AG09309 (cell line): ENCODE data around the gene HEY2.

ENCODE experiments used
- DNase-seq: peaks from one replicate; pipeline ENCODE4 v3.0.0-alpha.2; 2010; ENCODE audit warnings: low read depth
- H3K4me3 ChIP-seq: 2 replicates; pipeline ENCODE4 v1.5.1; 2011; ENCODE audit warnings: mild to moderate bottlenecking, low read depth, low read length, moderate library complexity; ENCODE audit not compliant: control insufficient read depth
- TF ChIP-seq, protein P1 (sequence below): IDR thresholded peaks from 2 replicates; pipeline ENCODE4 v1.5.1; 2011; ENCODE audit warnings: mild to moderate bottlenecking, low read depth, low read length, inconsistent platforms; ENCODE audit not compliant: insufficient read depth, control insufficient read depth; ENCODE audit errors: missing control alignments

The HEY2 gene

DNA sequence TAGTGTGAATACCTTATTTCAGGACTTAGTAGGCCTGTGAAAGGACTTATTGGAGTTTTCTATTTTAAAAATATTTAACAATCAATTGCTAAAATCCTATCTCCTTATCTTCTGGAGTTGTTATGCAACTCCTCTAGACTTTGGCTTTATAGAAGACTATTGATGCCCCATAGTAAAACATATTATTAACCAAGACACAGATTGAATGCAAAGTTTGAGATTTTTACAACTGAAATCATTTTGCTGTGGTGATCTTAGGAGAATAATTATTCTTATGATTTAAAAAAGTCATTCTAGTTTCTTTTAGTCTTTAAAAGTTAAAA, 4.5 kb downstream of the HEY2 start:
- TF ChIP-seq, protein P1, sequence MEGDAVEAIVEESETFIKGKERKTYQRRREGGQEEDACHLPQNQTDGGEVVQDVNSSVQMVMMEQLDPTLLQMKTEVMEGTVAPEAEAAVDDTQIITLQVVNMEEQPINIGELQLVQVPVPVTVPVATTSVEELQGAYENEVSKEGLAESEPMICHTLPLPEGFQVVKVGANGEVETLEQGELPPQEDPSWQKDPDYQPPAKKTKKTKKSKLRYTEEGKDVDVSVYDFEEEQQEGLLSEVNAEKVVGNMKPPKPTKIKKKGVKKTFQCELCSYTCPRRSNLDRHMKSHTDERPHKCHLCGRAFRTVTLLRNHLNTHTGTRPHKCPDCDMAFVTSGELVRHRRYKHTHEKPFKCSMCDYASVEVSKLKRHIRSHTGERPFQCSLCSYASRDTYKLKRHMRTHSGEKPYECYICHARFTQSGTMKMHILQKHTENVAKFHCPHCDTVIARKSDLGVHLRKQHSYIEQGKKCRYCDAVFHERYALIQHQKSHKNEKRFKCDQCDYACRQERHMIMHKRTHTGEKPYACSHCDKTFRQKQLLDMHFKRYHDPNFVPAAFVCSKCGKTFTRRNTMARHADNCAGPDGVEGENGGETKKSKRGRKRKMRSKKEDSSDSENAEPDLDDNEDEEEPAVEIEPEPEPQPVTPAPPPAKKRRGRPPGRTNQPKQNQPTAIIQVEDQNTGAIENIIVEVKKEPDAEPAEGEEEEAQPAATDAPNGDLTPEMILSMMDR = no peak
- no peak overlapping the region for H3K4me3 ChIP-seq
- no peak for DNase-seq

DNA sequence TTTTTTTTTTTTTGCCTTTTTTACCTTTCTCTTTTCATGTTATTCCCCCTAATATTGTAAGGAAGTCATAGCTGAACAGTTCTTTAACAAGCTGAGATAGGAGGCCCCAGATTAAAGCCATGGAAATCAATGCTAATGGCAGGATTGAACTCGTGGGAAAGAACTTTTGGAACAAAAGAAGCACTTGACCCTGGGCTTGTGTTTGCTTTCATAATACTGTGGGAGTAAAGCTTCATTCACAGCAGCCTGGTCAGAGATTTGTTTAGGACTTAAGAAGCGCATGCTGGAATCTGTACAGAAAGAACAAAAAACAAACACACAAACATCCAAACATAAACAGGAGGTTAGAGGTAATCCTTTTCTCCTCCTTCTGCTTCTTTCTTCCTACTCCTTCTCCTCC, 5.1 kb downstream of the HEY2 start:
- no peak for DNase-seq
- TF ChIP-seq, protein P1 = no peak
- no peak overlapping the region for H3K4me3 ChIP-seq

DNA sequence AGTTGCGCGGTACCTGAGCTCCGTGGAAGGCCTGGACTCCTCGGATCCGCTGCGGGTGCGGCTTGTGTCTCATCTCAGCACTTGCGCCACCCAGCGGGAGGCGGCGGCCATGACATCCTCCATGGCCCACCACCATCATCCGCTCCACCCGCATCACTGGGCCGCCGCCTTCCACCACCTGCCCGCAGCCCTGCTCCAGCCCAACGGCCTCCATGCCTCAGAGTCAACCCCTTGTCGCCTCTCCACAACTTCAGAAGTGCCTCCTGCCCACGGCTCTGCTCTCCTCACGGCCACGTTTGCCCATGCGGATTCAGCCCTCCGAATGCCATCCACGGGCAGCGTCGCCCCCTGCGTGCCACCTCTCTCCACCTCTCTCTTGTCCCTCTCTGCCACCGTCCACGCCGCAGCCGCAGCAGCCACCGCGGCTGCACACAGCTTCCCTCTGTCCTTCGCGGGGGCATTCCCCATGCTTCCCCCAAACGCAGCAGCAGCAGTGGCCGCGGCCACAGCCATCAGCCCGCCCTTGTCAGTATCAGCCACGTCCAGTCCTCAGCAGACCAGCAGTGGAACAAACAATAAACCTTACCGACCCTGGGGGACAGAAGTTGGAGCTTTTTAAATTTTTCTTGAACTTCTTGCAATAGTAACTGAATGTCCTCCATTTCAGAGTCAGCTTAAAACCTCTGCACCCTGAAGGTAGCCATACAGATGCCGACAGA, 9.9 kb downstream of the HEY2 start:
- TF ChIP-seq, protein P1 = no peak
- H3K4me3 ChIP-seq = no peak overlapping the region
- DNase-seq = no peak

DNA sequence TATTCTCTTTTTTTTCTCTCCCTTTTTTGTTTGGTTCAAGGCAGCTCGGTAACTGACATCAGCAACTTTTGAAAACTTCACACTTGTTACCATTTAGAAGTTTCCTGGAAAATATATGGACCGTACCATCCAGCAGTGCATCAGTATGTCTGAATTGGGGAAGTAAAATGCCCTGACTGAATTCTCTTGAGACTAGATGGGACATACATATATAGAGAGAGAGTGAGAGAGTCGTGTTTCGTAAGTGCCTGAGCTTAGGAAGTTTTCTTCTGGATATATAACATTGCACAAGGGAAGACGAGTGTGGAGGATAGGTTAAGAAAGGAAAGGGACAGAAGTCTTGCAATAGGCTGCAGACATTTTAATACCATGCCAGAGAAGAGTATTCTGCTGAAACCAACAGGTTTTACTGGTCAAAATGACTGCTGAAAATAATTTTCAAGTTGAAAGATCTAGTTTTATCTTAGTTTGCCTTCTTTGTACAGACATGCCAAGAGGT, 10.6 kb downstream of the HEY2 start:
- DNase-seq = no peak
- TF ChIP-seq, protein P1 = no peak
- no peak overlapping the region for H3K4me3 ChIP-seq

DNA sequence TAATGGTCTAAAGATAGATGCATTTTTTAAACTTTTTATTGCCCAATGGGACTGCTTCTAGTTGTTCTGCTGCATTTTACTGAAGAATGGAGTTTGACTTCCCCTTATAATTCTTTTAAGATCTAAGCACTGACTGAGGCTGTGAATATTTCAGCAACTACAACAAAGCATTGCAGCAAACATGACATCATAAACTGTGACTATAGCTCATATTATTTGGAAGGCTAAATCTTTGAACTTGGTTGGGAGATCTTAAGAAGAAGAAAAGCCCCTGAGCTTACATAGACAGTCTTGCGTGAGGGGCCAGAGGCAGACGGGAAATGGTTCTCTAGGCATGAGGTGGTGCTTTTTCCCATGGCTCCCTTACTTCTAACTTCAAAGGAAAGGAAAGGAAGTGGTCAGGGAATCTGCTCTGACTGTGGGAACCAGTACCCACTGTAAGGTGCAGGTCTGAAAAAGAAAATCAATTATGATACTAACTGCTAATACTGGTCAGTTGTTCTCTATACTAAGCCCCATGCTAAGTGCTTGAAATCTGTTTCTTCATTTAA, 14.8 kb downstream of the HEY2 start:
- DNase-seq = no peak
- TF ChIP-seq, protein P1 = no peak
- H3K4me3 ChIP-seq = no peak overlapping the region

DNA sequence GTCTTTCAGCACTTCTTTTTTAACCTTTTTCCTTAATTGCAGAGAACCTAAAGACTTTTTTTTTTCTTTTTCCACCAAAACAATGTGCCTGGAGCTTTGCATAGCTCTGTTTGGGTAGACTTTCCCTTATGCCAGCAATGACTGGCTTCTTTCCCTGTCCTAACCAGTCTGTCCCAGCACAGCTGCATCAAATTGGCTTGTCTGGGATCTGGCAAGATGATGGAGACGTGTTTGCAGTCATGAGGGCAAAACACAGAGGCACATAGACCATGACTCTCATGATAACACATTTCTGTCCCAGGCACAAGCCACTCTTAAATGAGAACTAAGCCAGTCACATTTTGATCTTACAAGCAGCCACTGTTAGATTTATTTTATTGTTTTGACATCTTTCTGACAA, 16.5 kb downstream of the HEY2 start:
- TF ChIP-seq, protein P1 = no peak
- no peak overlapping the region for H3K4me3 ChIP-seq
- DNase-seq = no peak
